ENCODE measurements around the gene ACMSD.

The ACMSD gene

DNA sequence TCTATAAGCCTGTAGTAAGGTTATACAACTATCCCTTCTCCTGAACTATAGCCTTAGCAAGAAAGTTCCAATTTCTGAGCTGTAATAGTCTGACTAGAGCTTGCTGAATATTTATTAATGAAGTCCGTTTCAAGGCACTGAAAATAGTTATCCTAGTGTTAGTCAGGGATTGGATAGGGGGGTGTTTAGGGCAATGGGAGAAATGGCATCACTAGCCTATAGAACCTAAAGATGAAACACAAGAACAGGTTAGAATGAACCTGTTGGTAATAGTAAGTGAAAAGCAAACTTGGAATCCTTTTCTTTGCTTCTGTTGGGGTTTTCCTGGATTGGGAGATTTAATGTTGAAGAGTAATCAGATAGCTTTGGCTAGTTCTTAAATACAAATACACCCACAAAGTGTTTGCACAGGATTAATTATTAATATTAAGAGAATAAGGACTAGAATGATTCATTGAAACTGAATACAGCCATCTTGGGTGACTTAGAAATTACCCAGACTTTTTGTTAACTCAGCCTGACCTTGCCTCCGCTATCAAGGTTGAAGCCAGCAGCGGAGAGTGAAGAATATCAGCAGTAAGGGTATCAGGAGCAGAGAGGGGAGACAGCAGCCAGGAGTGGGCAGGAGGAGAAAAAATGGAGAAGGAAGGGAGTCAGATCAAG, 94.6 kb downstream of the ACMSD start:
- intact Hi-C loops (cut with DNase I; ENCODE audit: low total_unique reads), result no loop called here
- TF ChIP-seq CTCF (IDR thresholded peaks at IDR 0.05), result no peak
- no peaks in the 10 kb centered on the region for H3K9me3 ChIP-seq
- H3K27ac ChIP-seq, result no peak overlapping the region
- H3K27me3 ChIP-seq, result no peaks in the 10 kb centered on the region
- no peak overlapping the region for H3K4me3 ChIP-seq
- peaks cover 0 to 11% (median 9%) of the 10 kb centered on the region in 3 donors for H3K36me3 ChIP-seq
- peaks cover 0 to 56% (median 18%) of the 10 kb centered on the region in 4 donors for H3K4me1 ChIP-seq
- DNase-seq, result no peak

DNA sequence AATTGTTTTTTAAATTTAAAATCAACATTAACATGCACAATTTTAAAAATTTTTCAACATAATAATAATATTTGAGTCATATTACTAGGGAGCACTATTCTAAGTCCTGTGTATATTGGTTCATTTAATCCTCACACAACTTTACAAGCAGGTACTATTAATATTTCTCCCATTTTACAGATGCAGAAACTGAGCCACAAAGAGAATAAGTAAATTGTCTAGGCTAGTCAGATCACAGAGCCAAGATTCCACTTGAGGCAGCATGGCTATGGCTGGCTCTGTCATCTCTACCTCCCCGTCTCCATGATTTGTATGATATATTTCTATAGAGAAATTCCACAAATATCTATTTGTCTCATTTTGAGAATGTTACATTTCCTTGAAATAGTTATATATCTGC, 95.3 kb downstream of the ACMSD start:
- DNase-seq, result no peak
- TF ChIP-seq CTCF (IDR thresholded peaks at IDR 0.05), result no peak
- no peaks in the 10 kb centered on the region for H3K9me3 ChIP-seq
- intact Hi-C loops (cut with DNase I; ENCODE audit: low total_unique reads), result no loop called here
- H3K27ac ChIP-seq, result no peak overlapping the region
- peaks cover 2 to 16% (median 11%) of the 10 kb centered on the region in 3 donors for H3K36me3 ChIP-seq
- H3K4me1 ChIP-seq, result peaks cover 0 to 50% (median 18%) of the 10 kb centered on the region in 4 donors
- no peaks in the 10 kb centered on the region for H3K27me3 ChIP-seq
- no peak overlapping the region for H3K4me3 ChIP-seq

- intact Hi-C loops (cut with DNase I; ENCODE audit: low total_unique reads), result no loop called here
- no peaks in the 10 kb centered on the region for H3K9me3 ChIP-seq
- no peak overlapping the region for H3K4me3 ChIP-seq
- H3K4me1 ChIP-seq, result peaks cover 0 to 47% (median 17%) of the 10 kb centered on the region in 4 donors
- H3K27ac ChIP-seq, result no peak overlapping the region
- no peak for TF ChIP-seq CTCF (IDR thresholded peaks at IDR 0.05)
- no peak for DNase-seq
- H3K36me3 ChIP-seq, result peaks cover 7 to 20% (median 14%) of the 10 kb centered on the region in 3 donors
- H3K27me3 ChIP-seq, result no peaks in the 10 kb centered on the region
Measured at GRCh38 chr2:134934150-134934549, 95.7 kb downstream of the ACMSD start.

DNA sequence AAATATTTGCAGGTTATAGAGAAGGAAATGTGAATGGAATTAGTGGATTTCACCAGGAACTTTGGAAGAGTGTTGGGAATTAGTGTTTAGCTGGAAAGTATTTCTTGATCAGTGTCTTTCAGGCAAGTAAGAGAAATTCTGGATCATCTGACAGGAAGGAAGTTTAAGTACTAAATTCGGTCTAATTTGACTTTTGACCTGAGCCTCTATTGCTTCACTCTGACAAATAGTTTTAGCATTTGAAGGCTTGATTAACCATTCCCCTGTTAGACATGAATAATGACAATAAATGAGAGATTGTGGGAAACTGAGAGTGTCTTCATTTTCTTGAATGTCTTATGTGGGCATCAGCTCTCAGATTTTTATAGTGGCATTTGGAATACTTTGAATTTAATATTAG, 96.2 kb downstream of the ACMSD start:
- DNase-seq, result no peak
- intact Hi-C loops (cut with DNase I; ENCODE audit: low total_unique reads), result no loop called here

GRCh38 chr2:134936691-134937090, 98.3 kb downstream of the ACMSD start:
- Histone ChIP-seq H3K36me3 (peaks cover 30 to 42% (median 36%) of the 10 kb centered on the region in 3 donors), H3K4me1 (peaks cover 0 to 37% (median 16%) of the 10 kb centered on the region in 4 donors), H3K4me3 (no peak overlapping the region), H3K27ac (no peak overlapping the region), H3K9me3 (no peaks in the 10 kb centered on the region), H3K27me3 (no peaks in the 10 kb centered on the region)
- intact Hi-C loops (cut with DNase I; ENCODE audit: low total_unique reads), result no loop called here
- no peak for DNase-seq
- TF ChIP-seq CTCF (IDR thresholded peaks at IDR 0.05), result no peak

More for the DNA sequence above, 96.2 kb downstream of the ACMSD start:
- no peaks in the 10 kb centered on the region for H3K9me3 ChIP-seq
- no peak overlapping the region for H3K27ac ChIP-seq
- H3K4me3 ChIP-seq, result no peak overlapping the region
- peaks cover 0 to 44% (median 16%) of the 10 kb centered on the region in 4 donors for H3K4me1 ChIP-seq
- TF ChIP-seq CTCF (IDR thresholded peaks at IDR 0.05), result no peak
- no peaks in the 10 kb centered on the region for H3K27me3 ChIP-seq
- H3K36me3 ChIP-seq, result peaks cover 11 to 25% (median 19%) of the 10 kb centered on the region in 3 donors

Measured in tibial artery (tissue), 4 donors.